22Rv1 (cell line): Measurements from ENCODE around the gene ARHGAP45.
"Not testable (repeated sequence)": the region's sequence is repeated elsewhere in the genome, so short reads cannot be mapped to it uniquely, and the experiment has no call there.

Source experiments
- H3K27ac ChIP-seq: fragments of 450-650 bp; 2 replicates; pipeline ENCODE4 v1.5.1; 2017
- CTCF ChIP-seq: fragments of 450-650 bp; IDR thresholded peaks from 2 replicates; pipeline ENCODE4 v1.5.1; 2017; ENCODE audit warnings: mild to moderate bottlenecking
- ZFX ChIP-seq: fragments of 450-650 bp; IDR thresholded peaks from 2 replicates; pipeline ENCODE4 v1.6.1; 2017; ENCODE audit warnings: antibody characterized with exemption, borderline replicate concordance

The ARHGAP45 gene

DNA sequence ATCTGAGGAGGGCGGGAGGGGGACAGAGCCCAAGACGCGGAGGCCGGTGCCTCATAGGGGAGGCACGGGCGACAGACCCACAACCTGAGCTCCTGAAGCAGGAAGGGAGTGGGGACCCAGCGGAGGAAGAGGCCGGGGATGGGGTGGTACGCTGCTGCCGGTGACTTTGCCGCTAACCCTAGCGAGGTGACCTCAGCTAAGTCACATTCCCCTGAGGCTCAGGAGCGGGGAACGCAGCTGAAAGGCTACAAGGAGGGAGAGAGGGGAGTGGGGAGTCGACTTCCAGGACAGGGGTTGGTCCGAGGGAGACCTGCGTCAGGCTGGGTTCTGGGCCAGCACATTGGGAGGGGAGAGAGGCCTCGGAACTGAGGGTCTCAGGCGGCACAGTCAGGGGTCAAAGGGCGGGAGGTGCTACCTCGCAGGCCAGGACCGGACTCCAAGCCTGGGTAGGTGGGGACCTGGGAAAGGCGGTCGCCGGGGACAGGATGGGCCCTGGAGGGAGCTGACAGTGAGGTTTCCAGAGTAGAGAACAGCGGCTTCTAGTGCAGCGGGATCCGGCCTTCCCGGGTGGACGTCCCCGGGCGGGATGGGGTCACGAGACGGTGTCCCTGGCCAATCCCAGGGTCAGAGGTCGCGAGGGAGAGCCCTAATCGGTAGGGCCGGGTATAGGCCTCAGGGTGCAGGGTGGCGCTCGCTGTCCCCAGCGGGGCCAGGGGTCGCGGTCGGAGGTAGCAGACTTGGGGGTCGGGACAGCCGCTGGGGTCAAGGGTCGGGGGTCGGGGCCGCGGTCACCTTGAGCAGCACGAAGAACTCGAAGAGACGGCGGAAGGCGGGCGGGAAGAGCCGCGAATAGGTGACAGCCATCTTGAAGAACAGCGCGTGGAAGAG lies 46.7 kb upstream of the ARHGAP45 start:
- TF ChIP-seq CTCF (no peak), ZFX (no peak)

GRCh38 chr19:1020868-1021425 lies 46.0 kb upstream of the ARHGAP45 start, which contains the start of gene TMEM259:
TSS of gene TMEM259 (minus strand) at chr19:1021123. CDS start at chr19:1020996, 127 bp downstream.
- H3K27ac ChIP-seq, result peak within 1 kb of the TSS; percentile 78
- TF ChIP-seq CTCF (no peak), ZFX (no peak)

More for the DNA sequence above, 46.7 kb upstream of the ARHGAP45 start:
- H3K27ac ChIP-seq, result peak overlapping the region; percentile 78

DNA sequence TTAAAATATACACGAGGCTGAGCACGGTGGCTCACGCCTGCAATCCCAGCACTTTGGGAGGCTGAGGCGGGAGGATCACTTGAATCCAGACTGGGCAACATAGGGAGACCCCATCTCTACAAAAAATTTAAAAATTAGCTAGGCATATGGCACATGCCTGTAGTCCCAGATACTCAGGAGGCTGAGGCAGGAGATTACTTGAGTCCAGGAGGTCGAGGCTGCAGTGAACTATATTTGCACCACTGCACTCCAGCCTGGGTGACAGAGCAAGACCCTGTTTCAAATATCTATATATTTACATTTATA lies 43.1 kb upstream of the ARHGAP45 start:
- not testable (repeated sequence) for H3K27ac ChIP-seq

DNA sequence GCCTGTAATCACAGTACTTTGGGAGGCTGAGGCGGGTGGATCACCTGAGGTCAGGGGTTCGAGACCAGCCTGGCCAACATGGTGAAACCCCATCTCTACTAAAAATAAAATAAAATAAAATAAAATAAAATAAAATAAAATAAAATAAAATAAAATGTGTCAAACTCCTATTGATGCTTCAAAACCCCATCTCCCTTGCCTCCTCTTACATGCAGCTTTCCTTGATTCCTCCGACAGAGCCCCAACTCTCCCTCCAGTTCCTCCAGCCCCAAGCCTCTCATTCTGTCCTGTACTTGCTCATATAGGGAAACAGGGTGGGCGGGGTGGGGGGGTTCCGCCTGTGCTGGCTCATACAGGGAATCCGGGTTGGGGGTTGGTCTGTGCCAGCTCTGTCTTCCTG lies 41.9 kb upstream of the ARHGAP45 start:
- not testable (repeated sequence) for H3K27ac ChIP-seq

GRCh38 chr19:1025960-1026782 lies 40.8 kb upstream of the ARHGAP45 start, which contains the start of gene CNN2:
TSS of gene CNN2 (plus strand) at chr19:1026608. CDS start at chr19:1026662, 54 bp downstream.
- TF ChIP-seq ZFX, result no peak
- no peak for TF ChIP-seq CTCF
- H3K27ac ChIP-seq, result peak within 1 kb of the TSS; percentile 48

GRCh38 chr19:1026783-1027649 lies 40.0 kb upstream of the ARHGAP45 start:
- TF ChIP-seq ZFX (no peak), CTCF (no peak)
- peak overlapping the region; percentile 48 for H3K27ac ChIP-seq

GRCh38 chr19:1027650-1028061 lies 39.3 kb upstream of the ARHGAP45 start:
- H3K27ac ChIP-seq, result no peak overlapping the region
- TF ChIP-seq CTCF (no peak), ZFX (no peak)
